OCI-LY1 (cell line): ENCODE results near the gene PIGW.

Source experiments
- CTCF ChIP-seq: fragments of 200-600 bp; sonication (generic), shearing (Covaris generic); IDR thresholded peaks from 2 replicates; pipeline ENCODE4 v1.5.1; 2017; ENCODE audit warnings: mild to moderate bottlenecking, antibody characterized with exemption, low read length, moderate library complexity, mixed read lengths
- EZH2 ChIP-seq: fragments of 200-600 bp; sonication (generic), shearing (Covaris generic); IDR thresholded peaks from 2 replicates; pipeline ENCODE4 v1.8.0; 2017; ENCODE audit warnings: borderline replicate concordance, mixed run types, mild to moderate bottlenecking, antibody characterized with exemption, low read length, moderate library complexity, mixed read lengths

DNA sequence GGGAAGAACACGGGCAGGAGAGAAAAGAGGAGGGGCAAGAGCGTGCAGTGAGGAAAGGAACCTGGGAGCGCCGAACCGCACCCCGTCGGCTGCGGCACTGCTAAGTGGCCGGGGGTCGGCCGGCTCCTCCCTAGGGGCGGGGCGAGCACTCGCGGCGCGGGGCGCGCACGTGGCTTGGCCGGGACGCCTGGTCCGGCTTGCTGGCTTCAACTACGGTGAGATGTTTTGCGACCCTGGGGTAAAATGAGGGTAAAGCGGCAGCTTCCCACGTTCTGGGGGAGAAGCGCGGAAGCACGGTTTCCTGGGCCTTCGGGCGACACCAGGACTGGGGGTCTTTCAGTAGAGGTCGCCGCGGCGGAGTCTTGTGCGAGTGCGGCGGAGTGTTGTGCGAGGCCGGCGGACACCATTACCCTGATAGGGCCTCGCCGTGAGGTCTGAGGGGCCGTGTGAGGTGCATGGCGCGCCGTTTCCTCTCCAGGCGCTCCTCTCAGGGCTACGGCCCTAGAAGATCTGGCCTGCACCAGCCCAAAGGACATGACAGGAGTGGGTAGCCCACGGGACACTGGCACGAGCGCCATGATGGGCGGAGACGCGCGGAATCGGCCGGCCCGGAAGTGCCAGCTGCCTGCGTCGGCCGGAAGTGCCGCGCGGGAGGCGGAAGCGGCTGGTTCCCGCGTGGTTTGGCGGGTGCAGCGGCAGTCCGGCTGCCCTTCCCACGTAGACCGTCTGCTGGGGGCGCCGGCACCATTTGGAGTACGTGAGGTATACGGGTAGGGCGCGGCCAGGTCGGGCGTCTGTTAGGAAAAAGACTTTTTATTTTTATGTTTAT lies at the start of gene PIGW, which contains the start of gene MYO19:
- TF ChIP-seq EZH2 (no peak), CTCF (no peak)
